ENCODE results near the gene ACAP3.

DNA sequence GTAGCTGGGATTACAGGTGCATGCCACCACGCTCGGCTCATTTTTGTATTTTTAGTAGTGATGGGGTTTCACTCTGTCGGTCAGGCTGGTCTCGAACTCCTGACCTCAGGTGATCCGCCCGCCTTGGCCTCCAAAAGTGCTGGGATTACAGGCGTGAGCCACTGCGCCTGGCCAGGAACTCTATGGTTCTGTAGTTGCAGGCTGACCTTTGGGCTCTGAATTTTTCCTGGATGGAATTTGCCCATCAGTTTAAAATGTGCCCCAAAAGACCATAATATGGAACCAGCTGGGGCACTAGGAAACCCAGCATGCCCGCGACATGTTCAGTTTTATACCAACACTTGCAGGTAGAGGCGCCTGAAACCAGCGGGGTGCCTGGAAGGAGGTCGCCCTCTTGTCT, 29.1 kb downstream of the ACAP3 start:
- TF ChIP-seq, protein P1, sequence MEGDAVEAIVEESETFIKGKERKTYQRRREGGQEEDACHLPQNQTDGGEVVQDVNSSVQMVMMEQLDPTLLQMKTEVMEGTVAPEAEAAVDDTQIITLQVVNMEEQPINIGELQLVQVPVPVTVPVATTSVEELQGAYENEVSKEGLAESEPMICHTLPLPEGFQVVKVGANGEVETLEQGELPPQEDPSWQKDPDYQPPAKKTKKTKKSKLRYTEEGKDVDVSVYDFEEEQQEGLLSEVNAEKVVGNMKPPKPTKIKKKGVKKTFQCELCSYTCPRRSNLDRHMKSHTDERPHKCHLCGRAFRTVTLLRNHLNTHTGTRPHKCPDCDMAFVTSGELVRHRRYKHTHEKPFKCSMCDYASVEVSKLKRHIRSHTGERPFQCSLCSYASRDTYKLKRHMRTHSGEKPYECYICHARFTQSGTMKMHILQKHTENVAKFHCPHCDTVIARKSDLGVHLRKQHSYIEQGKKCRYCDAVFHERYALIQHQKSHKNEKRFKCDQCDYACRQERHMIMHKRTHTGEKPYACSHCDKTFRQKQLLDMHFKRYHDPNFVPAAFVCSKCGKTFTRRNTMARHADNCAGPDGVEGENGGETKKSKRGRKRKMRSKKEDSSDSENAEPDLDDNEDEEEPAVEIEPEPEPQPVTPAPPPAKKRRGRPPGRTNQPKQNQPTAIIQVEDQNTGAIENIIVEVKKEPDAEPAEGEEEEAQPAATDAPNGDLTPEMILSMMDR (IDR thresholded peaks at IDR 0.05): no peak
- TF ChIP-seq EZH2 (IDR thresholded peaks at IDR 0.05): no peak
- TF ChIP-seq EZH2phosphoT487 (IDR thresholded peaks at IDR 0.05): no peak

Measured in neural progenitor cell (in vitro differentiated cells).